Liver (tissue), 9 donors: Measurements from ENCODE around the gene UPF1. TPM values are rescaled to one million over a fixed set of nuclear protein-coding genes. Genes with fewer than 3 reads are reported as not detected.

Experiments used
- DNase-seq: peaks from one replicate; pipeline ENCODE4 v3.0.0-alpha.2; 2017; ENCODE audit warnings: low spot score
- H3K27ac ChIP-seq, 2 donors: one replicate each; pipeline ENCODE4 v1.7.0; 2013; ENCODE audit warnings: inconsistent platforms in 2 of 2, low read length in 2 of 2, control low read depth in 1 of 2, low read depth in 1 of 2, mild to moderate bottlenecking in 1 of 2
- H3K27me3 ChIP-seq, 4 donors: one replicate each; pipeline versions ENCODE4 v1.6.1 to v1.7.0; 2013; ENCODE audit warnings: low read length in 3 of 4, inconsistent platforms in 1 of 4, mild to moderate bottlenecking in 1 of 4, moderate library complexity in 1 of 4; ENCODE audit not compliant: control insufficient read depth in 4 of 4, insufficient read depth in 4 of 4
- H3K36me3 ChIP-seq, 4 donors: one replicate each; pipeline versions ENCODE4 v1.6.1 to v1.7.0; 2013; ENCODE audit warnings: low read length in 3 of 4, mild to moderate bottlenecking in 3 of 4, low read depth in 1 of 4, moderate library complexity in 1 of 4; ENCODE audit not compliant: control insufficient read depth in 4 of 4, insufficient read depth in 3 of 4
- H3K4me1 ChIP-seq, 4 donors: one replicate each; pipeline versions ENCODE4 v1.6.1 to v1.7.0; 2013; ENCODE audit warnings: low read length in 3 of 4, mild to moderate bottlenecking in 3 of 4, moderate library complexity in 1 of 4; ENCODE audit not compliant: control insufficient read depth in 4 of 4, insufficient read depth in 4 of 4
- H3K4me3 ChIP-seq, 3 donors: one replicate each; pipeline versions ENCODE4 v1.6.1 to v1.7.0; 2013; ENCODE audit warnings: low read length in 3 of 3, control low read depth in 1 of 3, low read depth in 1 of 3, mild to moderate bottlenecking in 1 of 3
- H3K9ac ChIP-seq, 2 donors: one replicate each; pipeline ENCODE4 v1.7.0; 2013; ENCODE audit warnings: low read length in 2 of 2, mild to moderate bottlenecking in 2 of 2, moderate library complexity in 2 of 2, control low read depth in 1 of 2, low read depth in 1 of 2
- H3K9me3 ChIP-seq, 4 donors: one replicate each; pipeline versions ENCODE4 v1.6.1 to v1.7.0; 2013; ENCODE audit warnings: low read length in 3 of 4; ENCODE audit not compliant: control insufficient read depth in 4 of 4
- EGR1 ChIP-seq, 2 donors: IDR thresholded peaks; 2 replicates each; pipeline ENCODE4 v1.6.1; 2016 to 2018; ENCODE audit warnings: antibody characterized with exemption in 2 of 2, low read depth in 2 of 2
- FOXA1 ChIP-seq: IDR thresholded peaks from 2 replicates; pipeline ENCODE4 v1.6.1; 2016; ENCODE audit warnings: antibody characterized with exemption
- FOXA2 ChIP-seq: IDR thresholded peaks from 2 replicates; pipeline ENCODE4 v1.6.1; 2016; ENCODE audit warnings: antibody characterized with exemption
- GABPA ChIP-seq, 2 donors: IDR thresholded peaks in 1 of 2; conservative IDR thresholded peaks in 1 of 2; 2 replicates each; pipeline ENCODE4 v1.6.1; 2016; ENCODE audit warnings: antibody characterized with exemption in 2 of 2, mild to moderate bottlenecking in 1 of 2, moderate library complexity in 1 of 2
- HNF4A ChIP-seq, 2 donors: conservative IDR thresholded peaks; 2 replicates each; pipeline ENCODE4 v1.6.1; 2016; ENCODE audit warnings: antibody characterized with exemption in 2 of 2, mild to moderate bottlenecking in 2 of 2
- JUND ChIP-seq, 2 donors: IDR thresholded peaks; 2 replicates each; pipeline ENCODE4 v1.6.1; 2016; ENCODE audit warnings: antibody characterized with exemption in 2 of 2
- NR2F2 ChIP-seq: IDR thresholded peaks from 2 replicates; pipeline ENCODE4 v1.6.1; 2016; ENCODE audit warnings: antibody characterized with exemption
- RAD21 ChIP-seq, 2 donors: IDR thresholded peaks; 2 replicates each; pipeline ENCODE4 v1.6.1; 2016; ENCODE audit warnings: antibody characterized with exemption in 2 of 2, mild to moderate bottlenecking in 2 of 2
- RXRA ChIP-seq, 2 donors: IDR thresholded peaks; 2 replicates each; pipeline ENCODE4 v1.6.1; 2017 to 2018; ENCODE audit warnings: antibody characterized with exemption in 2 of 2, mild to moderate bottlenecking in 1 of 2
- TAF1 ChIP-seq: conservative IDR thresholded peaks from 2 replicates; pipeline ENCODE4 v1.6.1; 2016; ENCODE audit warnings: antibody characterized with exemption, mild to moderate bottlenecking
- WGBS: extraction: QIAGEN DNeasy Blood & Tissue Kit; methylation state at CpG from one replicate; pipeline ENCODE4 v1.1.7; 2013; 5-methylcytosine and 5-hydroxymethylcytosine counted together
- polyA plus RNA-seq, 2 donors: library from polyadenylated mRNA; stranded (reverse) in 1 of 2; unstranded in 1 of 2; fragments of 200-250 nt in 1 of 2; fragments of >200 nt in 1 of 2; fragmentation: Nextera tagmentation in 1 of 2; extraction: Ambion mirVana in 1 of 2; gene quantifications; one replicate each; pipeline versions ENCODE4 v1.2.1 to v1.2.3, GENCODE V29; 2013 to 2015
- total RNA-seq, 2 donors: library from RNA; depleted of rRNA; stranded (reverse); fragments of >200 nt; gene quantifications; one replicate each; pipeline ENCODE4 v1.2.3, GENCODE V29; 2014
- TF ChIP-seq, protein P1 (sequence below): IDR thresholded peaks from 2 replicates; pipeline ENCODE4 v1.6.1; 2016; ENCODE audit warnings: antibody characterized with exemption
- TF ChIP-seq, protein P2 (sequence below): fragments of 150-350 bp; IDR thresholded peaks from 2 replicates; pipeline ENCODE4 v1.5.1; 2017; ENCODE audit warnings: improper control_type of control experiment, low read depth, low read length; ENCODE audit not compliant: missing input control
- TF ChIP-seq, protein P3 (sequence below): IDR thresholded peaks from 2 replicates; pipeline ENCODE4 v1.6.1; 2016; ENCODE audit warnings: antibody characterized with exemption
- TF ChIP-seq, protein P4 (sequence below): IDR thresholded peaks from 2 replicates; pipeline ENCODE4 v1.6.1; 2016; ENCODE audit warnings: antibody characterized with exemption
- donor health status: healthy.
- donor health status: healthy.
- donor health status: healthy.
- donor health status: healthy.
- donor health status: healthy.

UPF1 gene
- total and polyA plus RNA-seq, 4 donors, result 5.7 to 51.0 (median 35.2) TPM

DNA sequence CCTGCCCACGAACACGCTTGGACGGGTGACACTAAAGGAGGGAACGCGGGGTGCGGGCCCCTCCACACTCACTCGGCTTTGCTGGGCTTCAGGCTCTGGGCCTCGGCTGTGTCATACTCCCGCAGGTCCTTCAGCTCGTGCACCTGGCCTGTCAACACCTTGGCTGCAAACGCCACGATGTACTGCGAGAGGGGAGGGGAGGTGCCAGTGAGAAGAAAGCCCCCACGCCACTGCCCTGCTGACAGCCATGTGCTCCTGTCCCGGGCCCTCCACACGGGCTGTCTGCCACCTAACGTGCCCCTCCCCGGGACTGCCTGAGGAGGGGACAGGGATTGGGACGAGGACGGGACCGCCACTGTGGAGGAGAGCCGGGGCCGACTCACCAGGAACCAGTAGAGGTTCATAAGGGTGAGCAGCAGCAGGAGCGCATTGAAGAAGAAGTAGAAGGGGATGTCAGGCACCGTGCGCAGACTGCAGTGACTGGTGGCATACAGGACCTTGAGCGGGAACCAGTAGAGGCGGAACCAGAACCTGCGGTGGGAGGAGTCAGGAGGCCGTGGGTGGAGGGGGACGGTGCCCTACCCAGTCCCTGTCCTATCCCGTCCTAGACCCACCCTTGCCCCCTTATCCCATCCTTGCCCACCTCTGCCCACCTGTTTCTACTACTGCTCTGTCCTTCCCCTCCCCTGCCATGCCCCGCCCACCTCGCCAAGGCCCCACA lies 47.3 kb downstream of the UPF1 start (continued):
- no peak for TF ChIP-seq NR2F2
- no peak for TF ChIP-seq FOXA1
- TF ChIP-seq, protein P1, sequence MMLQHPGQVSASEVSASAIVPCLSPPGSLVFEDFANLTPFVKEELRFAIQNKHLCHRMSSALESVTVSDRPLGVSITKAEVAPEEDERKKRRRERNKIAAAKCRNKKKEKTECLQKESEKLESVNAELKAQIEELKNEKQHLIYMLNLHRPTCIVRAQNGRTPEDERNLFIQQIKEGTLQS, result no peak
- TF ChIP-seq TAF1, result no peak

DNA sequence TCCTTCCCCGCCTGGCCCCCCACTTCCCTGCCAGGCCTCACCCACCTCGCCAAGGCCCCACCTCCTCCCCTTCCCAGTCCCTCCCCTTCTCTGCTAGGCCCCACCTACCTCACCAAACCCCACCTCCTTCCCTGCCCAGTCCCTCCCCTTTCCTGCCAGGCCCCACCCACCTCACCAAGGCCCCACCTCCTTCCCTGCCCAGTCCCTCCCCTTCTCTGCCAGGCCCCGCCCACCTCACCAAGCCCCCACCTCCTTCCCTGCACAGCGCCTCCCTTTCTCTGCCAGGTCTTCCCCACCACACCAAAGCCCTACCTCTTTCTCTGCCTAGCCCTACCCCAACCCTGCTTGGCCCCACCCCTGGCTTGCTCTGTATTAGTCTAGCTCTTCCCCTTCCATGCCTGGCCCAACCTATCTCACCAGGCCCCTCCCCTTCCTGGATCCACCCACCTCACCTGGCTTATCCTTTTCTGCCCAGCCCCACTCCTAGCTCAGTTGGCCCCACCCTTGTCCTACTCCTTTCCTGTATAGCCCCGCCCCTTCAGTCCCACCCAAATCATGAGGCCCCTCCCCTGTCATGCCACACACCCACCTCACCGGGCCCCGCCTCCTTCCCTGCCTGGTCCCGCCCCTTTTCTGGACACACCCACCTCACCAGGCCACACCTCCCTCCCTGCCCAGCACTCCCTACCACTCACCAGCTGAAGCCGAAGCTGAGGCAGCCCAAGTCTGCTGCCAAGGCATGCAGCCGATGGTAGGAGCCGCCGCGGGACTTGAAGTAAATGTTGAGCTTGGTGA lies 48.0 kb downstream of the UPF1 start:
- 68% methylated on average over 13 of the region's 13 CpGs for WGBS
- peak; percentile 48 for DNase-seq
- peaks cover 0 to 3% (median under 1%) of the 10 kb centered on the region in 4 donors for H3K9me3 ChIP-seq

DNA sequence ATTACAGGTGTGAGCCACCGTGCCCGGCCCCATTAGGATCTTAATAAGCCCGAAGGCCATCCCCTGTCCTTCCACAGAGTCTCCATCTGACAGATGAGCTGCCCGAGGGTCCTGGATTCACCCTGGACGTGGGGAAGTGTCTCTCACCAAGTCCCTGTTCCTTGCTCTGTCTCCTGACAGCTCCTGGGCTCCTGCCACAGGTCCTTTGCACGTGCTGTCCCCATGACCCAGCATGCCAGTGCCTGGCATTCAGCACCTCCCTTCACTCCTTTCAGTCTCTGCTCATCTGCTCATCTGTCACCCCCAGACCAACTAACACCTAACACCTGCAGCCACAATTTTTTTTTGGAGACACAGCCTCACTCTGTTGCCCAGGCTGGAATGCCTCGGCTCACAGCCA lies 49.7 kb downstream of the UPF1 start:
- Histone ChIP-seq H3K36me3 (no peaks in the 10 kb centered on the region), H3K27me3 (no peaks in the 10 kb centered on the region), H3K4me3 (no peak overlapping the region), H3K4me1 (no peaks in the 10 kb centered on the region), H3K9ac (no peak overlapping the region), H3K27ac (no peak overlapping the region), H3K9me3 (peaks cover 0 to 3% (median 0%) of the 10 kb centered on the region in 4 donors)
- 93% methylated on average over 7 of the region's 7 CpGs for WGBS
- no peak for DNase-seq
- TF ChIP-seq, protein P1, result no peak
- TF ChIP-seq TAF1 (no peak), FOXA1 (no peak), NR2F2 (no peak), FOXA2 (no peak)
- TF ChIP-seq, protein P2, sequence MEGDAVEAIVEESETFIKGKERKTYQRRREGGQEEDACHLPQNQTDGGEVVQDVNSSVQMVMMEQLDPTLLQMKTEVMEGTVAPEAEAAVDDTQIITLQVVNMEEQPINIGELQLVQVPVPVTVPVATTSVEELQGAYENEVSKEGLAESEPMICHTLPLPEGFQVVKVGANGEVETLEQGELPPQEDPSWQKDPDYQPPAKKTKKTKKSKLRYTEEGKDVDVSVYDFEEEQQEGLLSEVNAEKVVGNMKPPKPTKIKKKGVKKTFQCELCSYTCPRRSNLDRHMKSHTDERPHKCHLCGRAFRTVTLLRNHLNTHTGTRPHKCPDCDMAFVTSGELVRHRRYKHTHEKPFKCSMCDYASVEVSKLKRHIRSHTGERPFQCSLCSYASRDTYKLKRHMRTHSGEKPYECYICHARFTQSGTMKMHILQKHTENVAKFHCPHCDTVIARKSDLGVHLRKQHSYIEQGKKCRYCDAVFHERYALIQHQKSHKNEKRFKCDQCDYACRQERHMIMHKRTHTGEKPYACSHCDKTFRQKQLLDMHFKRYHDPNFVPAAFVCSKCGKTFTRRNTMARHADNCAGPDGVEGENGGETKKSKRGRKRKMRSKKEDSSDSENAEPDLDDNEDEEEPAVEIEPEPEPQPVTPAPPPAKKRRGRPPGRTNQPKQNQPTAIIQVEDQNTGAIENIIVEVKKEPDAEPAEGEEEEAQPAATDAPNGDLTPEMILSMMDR, result no peak
- TF ChIP-seq, protein P3, sequence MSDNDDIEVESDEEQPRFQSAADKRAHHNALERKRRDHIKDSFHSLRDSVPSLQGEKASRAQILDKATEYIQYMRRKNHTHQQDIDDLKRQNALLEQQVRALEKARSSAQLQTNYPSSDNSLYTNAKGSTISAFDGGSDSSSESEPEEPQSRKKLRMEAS, result no peak
- TF ChIP-seq, protein P4, sequence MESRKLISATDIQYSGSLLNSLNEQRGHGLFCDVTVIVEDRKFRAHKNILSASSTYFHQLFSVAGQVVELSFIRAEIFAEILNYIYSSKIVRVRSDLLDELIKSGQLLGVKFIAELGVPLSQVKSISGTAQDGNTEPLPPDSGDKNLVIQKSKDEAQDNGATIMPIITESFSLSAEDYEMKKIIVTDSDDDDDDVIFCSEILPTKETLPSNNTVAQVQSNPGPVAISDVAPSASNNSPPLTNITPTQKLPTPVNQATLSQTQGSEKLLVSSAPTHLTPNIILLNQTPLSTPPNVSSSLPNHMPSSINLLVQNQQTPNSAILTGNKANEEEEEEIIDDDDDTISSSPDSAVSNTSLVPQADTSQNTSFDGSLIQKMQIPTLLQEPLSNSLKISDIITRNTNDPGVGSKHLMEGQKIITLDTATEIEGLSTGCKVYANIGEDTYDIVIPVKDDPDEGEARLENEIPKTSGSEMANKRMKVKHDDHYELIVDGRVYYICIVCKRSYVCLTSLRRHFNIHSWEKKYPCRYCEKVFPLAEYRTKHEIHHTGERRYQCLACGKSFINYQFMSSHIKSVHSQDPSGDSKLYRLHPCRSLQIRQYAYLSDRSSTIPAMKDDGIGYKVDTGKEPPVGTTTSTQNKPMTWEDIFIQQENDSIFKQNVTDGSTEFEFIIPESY, result no peak

More for the DNA sequence above, 48.0 kb downstream of the UPF1 start:
- Histone ChIP-seq H3K9ac (no peak overlapping the region), H3K4me3 (no peak overlapping the region), H3K36me3 (no peaks in the 10 kb centered on the region), H3K27me3 (no peaks in the 10 kb centered on the region), H3K27ac (no peak overlapping the region), H3K4me1 (no peaks in the 10 kb centered on the region)
- TF ChIP-seq RXRA (IDR thresholded peaks at IDR 0.05) (no peak), EGR1 (IDR thresholded peaks at IDR 0.05; ENCODE audit: low read depth in 2 of 2) (no peak), RAD21 (IDR thresholded peaks at IDR 0.05) (no peak), HNF4A (conservative IDR thresholded peaks at IDR 0.05) (no peak), JUND (IDR thresholded peaks at IDR 0.05) (no peak), GABPA (IDR thresholded peaks at IDR 0.05 in 1 of 2, conservative IDR thresholded peaks at IDR 0.05 in 1 of 2) (no peak)
